ENCODE data around the gene SH2D2A. TPM values are rescaled to one million over a fixed set of nuclear protein-coding genes. Genes with fewer than 3 reads are reported as not detected.

SH2D2A gene
- total RNA-seq, 2 donors from 2014 or later = 2.4 to 7.7 TPM

GRCh38 chr1:156801409-156802121 lies 15.1 kb downstream of the SH2D2A start:
- no peaks in the 10 kb centered on the region for H3K27me3 ChIP-seq (ENCODE audit: control insufficient read depth, insufficient read depth, low read length, poor library complexity, severe bottlenecking)
- no peak overlapping the region for H3K27ac ChIP-seq (ENCODE audit: low read depth, low read length)
- H3K4me1 ChIP-seq (ENCODE audit: control insufficient read depth, insufficient read depth, low read length) = peaks cover 11% of the 10 kb centered on the region
- TF ChIP-seq CTCF (conservative IDR thresholded peaks at IDR 0.05) = peak; percentile 13
- H3K9me3 ChIP-seq (ENCODE audit: control insufficient read depth, low read length) = no peaks in the 10 kb centered on the region
- H3K27me3 Mint-ChIP-seq (ENCODE audit: insufficient read depth) = no peaks in the 10 kb centered on the region
- H3K4me3 ChIP-seq (ENCODE audit: low read length) = no peak overlapping the region
- DNase-seq = no peak
- no peak overlapping the region for H3K9ac ChIP-seq (ENCODE audit: extremely low read depth, low read length, poor library complexity, severe bottlenecking)
- H3K27ac Mint-ChIP-seq = no peak overlapping the region
- 82 to 97% methylated on average over 4 to 7 of the region's 7 CpGs for WGBS, 2 experiments (ENCODE audit: insufficient coverage in 1 of 2, insufficient read length in 1 of 2)
- no peak overlapping the region for H3K4me3 Mint-ChIP-seq
- H3K4me1 Mint-ChIP-seq = peaks cover 15% of the 10 kb centered on the region
- H3K36me3 Mint-ChIP-seq (ENCODE audit: low read depth) = peaks cover 38% of the 10 kb centered on the region
- H3K9me3 Mint-ChIP-seq = no peaks in the 10 kb centered on the region
- H3K36me3 ChIP-seq (ENCODE audit: control insufficient read depth, insufficient read depth, low read length) = peaks cover 49% of the 10 kb centered on the region

- no peaks in the 10 kb centered on the region for H3K27me3 Mint-ChIP-seq (ENCODE audit: insufficient read depth)
- no peak overlapping the region for H3K4me3 Mint-ChIP-seq
- H3K9ac ChIP-seq (ENCODE audit: extremely low read depth, low read length, poor library complexity, severe bottlenecking) = no peak overlapping the region
- H3K36me3 Mint-ChIP-seq (ENCODE audit: low read depth) = peaks cover 71% of the 10 kb centered on the region
- no peaks in the 10 kb centered on the region for H3K9me3 Mint-ChIP-seq
- peaks cover 11% of the 10 kb centered on the region for H3K4me1 ChIP-seq (ENCODE audit: control insufficient read depth, insufficient read depth, low read length)
- no peaks in the 10 kb centered on the region for H3K9me3 ChIP-seq (ENCODE audit: control insufficient read depth, low read length)
- TF ChIP-seq CTCF (conservative IDR thresholded peaks at IDR 0.05) = peak; percentile 94
- 17 to 34% methylated on average over 2 to 4 of the region's 4 CpGs for WGBS, 2 experiments (ENCODE audit: insufficient coverage in 1 of 2, insufficient read length in 1 of 2)
- H3K27ac ChIP-seq (ENCODE audit: low read depth, low read length) = no peak overlapping the region
- peaks cover 11% of the 10 kb centered on the region for H3K4me1 Mint-ChIP-seq
- H3K27me3 ChIP-seq (ENCODE audit: control insufficient read depth, insufficient read depth, low read length, poor library complexity, severe bottlenecking) = no peaks in the 10 kb centered on the region
- H3K36me3 ChIP-seq (ENCODE audit: control insufficient read depth, insufficient read depth, low read length) = peaks cover 90% of the 10 kb centered on the region
- H3K4me3 ChIP-seq (ENCODE audit: low read length) = no peak overlapping the region
- peak; percentile 89 for DNase-seq
- H3K27ac Mint-ChIP-seq = peak overlapping the region; percentile 81
Observed at GRCh38 chr1:156797212-156797871, 19.3 kb downstream of the SH2D2A start.

GRCh38 chr1:156796340-156797097 lies 20.1 kb downstream of the SH2D2A start:
- DNase-seq = no peak
- Mint-ChIP-seq H3K4me1 (peaks cover 11% of the 10 kb centered on the region), H3K9me3 (no peaks in the 10 kb centered on the region), H3K27ac (peak overlapping the region; percentile 3), H3K27me3 (ENCODE audit: insufficient read depth) (no peaks in the 10 kb centered on the region), H3K4me3 (no peak overlapping the region), H3K36me3 (ENCODE audit: low read depth) (peaks cover 75% of the 10 kb centered on the region)
- peaks cover 91% of the 10 kb centered on the region for H3K36me3 ChIP-seq (ENCODE audit: control insufficient read depth, insufficient read depth, low read length)
- H3K4me3 ChIP-seq (ENCODE audit: low read length) = no peak overlapping the region
- H3K9me3 ChIP-seq (ENCODE audit: control insufficient read depth, low read length) = no peaks in the 10 kb centered on the region
- WGBS, 2 experiments (ENCODE audit: insufficient coverage in 1 of 2, insufficient read length in 1 of 2) = 92 to 93% methylated on average over 6 to 8 of the region's 8 CpGs
- H3K27me3 ChIP-seq (ENCODE audit: control insufficient read depth, insufficient read depth, low read length, poor library complexity, severe bottlenecking) = no peaks in the 10 kb centered on the region
- H3K9ac ChIP-seq (ENCODE audit: extremely low read depth, low read length, poor library complexity, severe bottlenecking) = no peak overlapping the region
- no peak for TF ChIP-seq CTCF (conservative IDR thresholded peaks at IDR 0.05)
- H3K4me1 ChIP-seq (ENCODE audit: control insufficient read depth, insufficient read depth, low read length) = peaks cover 11% of the 10 kb centered on the region
- no peak overlapping the region for H3K27ac ChIP-seq (ENCODE audit: low read depth, low read length)

Measured in endodermal cell (in vitro differentiated cells).